Measurements from ENCODE around the gene SEMA6B.
"Not testable (repeated sequence)": the region's sequence is repeated elsewhere in the genome, so short reads cannot be mapped to it uniquely, and the experiment has no call there.

GRCh38 chr19:4563562-4563961, 4.1 kb upstream of the SEMA6B start:
- not testable (repeated sequence) for TF ChIP-seq CTCF (IDR thresholded peaks at IDR 0.05; ENCODE audit: low read depth, low read length, poor library complexity, severe bottlenecking); EZH2phosphoT487 (IDR thresholded peaks at IDR 0.05; ENCODE audit: borderline replicate concordance, low read length)

All from DOHH2 (cell line).